GM12878 (cell line): ENCODE results near the gene KCNA5. TPM values are rescaled to one million over a fixed set of nuclear protein-coding genes. Genes with fewer than 3 reads are reported as not detected.

Source experiments
- ATAC-seq: fragments of 200-7000 bp; cut with Tn5 transposase; 3 replicates; pipeline ENCODE4 v1.9.1; 2020; ENCODE audit warnings: mild to moderate bottlenecking, moderate library complexity
- BruUV-seq: library from RNA; stranded (reverse); fragments of 400-500 nt; replicated peaks from 2 replicates; lab custom pipeline; 2021; lab: Mats Ljungman, UMichigan
- CTCF ChIA-PET: fragments of 300-600 bp; sonication (Branson Sonifier 250); formaldehyde crosslinking; extraction: SDS; loops from one replicate; lab custom pipeline; 2021; ENCODE audit warnings: inconsistent platforms; lab: Yijun Ruan, JAX
- POLR2A ChIA-PET: fragments of 350-600 bp; formaldehyde crosslinking; extraction: SDS; loops from one replicate; lab custom pipeline; 2021; ENCODE audit warnings: inconsistent platforms; lab: Charles Lee
- RAD21 ChIA-PET: fragments of 300-600 bp; sonication (Branson Sonifier 250); formaldehyde crosslinking; loops from one replicate; lab custom pipeline; 2023; ENCODE audit warnings: antibody characterized with exemption; ENCODE audit not compliant: unreplicated experiment; lab: Charles Lee
- SMC1A ChIA-PET: fragments of 300-600 bp; sonication (Branson Sonifier 250); formaldehyde crosslinking; loops from one replicate; lab custom pipeline; 2023; ENCODE audit not compliant: unreplicated experiment, uncharacterized antibody; lab: Charles Lee
- DNase-seq: peaks from one replicate; pipeline ENCODE4 v3.0.0-alpha.2; 2011; ENCODE audit warnings: low read depth, low spot score
- FAIRE-seq: peaks from 3 replicates; lab custom pipeline; 2011; peaks lifted over from hg19 to GRCh38; lab: Jason Lieb, UNC
- H2AFZ ChIP-seq: 2 replicates; pipeline ENCODE4 v1.6.0; 2011; ENCODE audit warnings: low read depth, low read length, control low read depth; ENCODE audit not compliant: control insufficient read depth
- H3K27ac ChIP-seq: 2 replicates; pipeline ENCODE4 v1.5.1; 2011; ENCODE audit warnings: control low read depth; ENCODE audit not compliant: control insufficient read depth, insufficient read depth
- H3K27me3 ChIP-seq, 2 experiments: replicated peaks in 1 of 2; 2 replicates each; pipeline versions ENCODE4 v1.6.0 to v1.6.1; 2011; ENCODE audit warnings: low read length in 1 of 2; ENCODE audit not compliant: control insufficient read depth in 2 of 2, insufficient read depth in 2 of 2
- H3K36me3 ChIP-seq, 2 experiments: 2 replicates each; pipeline ENCODE4 v1.5.1; 2011; ENCODE audit warnings: low read length in 1 of 2; ENCODE audit not compliant: control insufficient read depth in 2 of 2, insufficient read depth in 2 of 2
- H3K4me1 ChIP-seq: 2 replicates; pipeline ENCODE4 v1.6.1; 2011; ENCODE audit warnings: mild to moderate bottlenecking, low read length, moderate library complexity, mixed read lengths; ENCODE audit not compliant: control insufficient read depth, insufficient read depth
- H3K4me2 ChIP-seq: 2 replicates; pipeline ENCODE4 v1.6.0; 2011; ENCODE audit warnings: control low read depth; ENCODE audit not compliant: control insufficient read depth, insufficient read depth
- H3K4me3 ChIP-seq: fragments of 200-600 bp; sonication (generic); 2 replicates; pipeline ENCODE4 v1.5.1; 2016
- H3K79me2 ChIP-seq: 2 replicates; pipeline ENCODE4 v1.6.0; 2011; ENCODE audit warnings: low read length; ENCODE audit not compliant: control insufficient read depth, insufficient read depth
- H3K9ac ChIP-seq: 2 replicates; pipeline ENCODE4 v1.8.0; 2011; ENCODE audit warnings: low read length, control low read depth, mixed read lengths; ENCODE audit not compliant: control insufficient read depth, insufficient read depth
- H3K9me3 ChIP-seq: replicated peaks from 3 replicates; pipeline ENCODE4 v1.5.1; 2011; ENCODE audit warnings: mild to moderate bottlenecking, low read length; ENCODE audit not compliant: control insufficient read depth, insufficient read depth
- H4K20me1 ChIP-seq: 2 replicates; pipeline ENCODE4 v1.6.0; 2011; ENCODE audit not compliant: control insufficient read depth, insufficient read depth
- BHLHE40 ChIP-seq, 2 experiments: fragments of 450-650 bp in 1 of 2; IDR thresholded peaks; 2 replicates each; pipeline ENCODE4 v1.6.1; 2011 to 2017; ENCODE audit warnings: low read depth in 2 of 2, borderline replicate concordance in 1 of 2, improper control_type of control experiment in 1 of 2, low read length in 1 of 2, mild to moderate bottlenecking in 1 of 2
- BMI1 ChIP-seq: fragments of 450-650 bp; IDR thresholded peaks from 2 replicates; pipeline ENCODE4 v1.6.1; 2016; ENCODE audit warnings: mild to moderate bottlenecking, moderate library complexity, borderline replicate concordance
- CUX1 ChIP-seq: IDR thresholded peaks from 2 replicates; pipeline ENCODE4 v1.6.1; 2012; ENCODE audit warnings: improper control_type of control experiment, low read depth, low read length; ENCODE audit not compliant: insufficient replicate concordance
- EP300 ChIP-seq, 2 experiments: fragments of 150-350 bp in 1 of 2; IDR thresholded peaks; 2 replicates each; pipeline ENCODE4 v1.6.1; 2011 to 2012; ENCODE audit warnings: low read depth in 2 of 2, low read length in 2 of 2, borderline replicate concordance in 1 of 2, improper control_type of control experiment in 1 of 2, inconsistent platforms in 1 of 2; ENCODE audit not compliant: control insufficient read depth in 1 of 2
- HDAC2 ChIP-seq: fragments of 200-600 bp; sonication (generic); IDR thresholded peaks from 2 replicates; pipeline ENCODE4 v1.6.1; 2017
- KAT2A ChIP-seq: conservative IDR thresholded peaks from 2 replicates; pipeline ENCODE4 v1.6.1; 2011; ENCODE audit warnings: low read depth, low read length; ENCODE audit not compliant: control insufficient read depth
- MXI1 ChIP-seq: fragments of 150-350 bp; IDR thresholded peaks from 2 replicates; pipeline ENCODE4 v1.6.1; 2011; ENCODE audit warnings: low read depth, mild to moderate bottlenecking, inconsistent platforms, low read length, improper control_type of control experiment
- MYB ChIP-seq: fragments of 150-350 bp; IDR thresholded peaks from 2 replicates; pipeline ENCODE4 v1.6.1; 2014; ENCODE audit warnings: mild to moderate bottlenecking, low read depth, low read length, borderline replicate concordance
- SMC3 ChIP-seq: IDR thresholded peaks from 2 replicates; pipeline ENCODE4 v1.6.1; 2011; ENCODE audit warnings: low read length, improper control_type of control experiment, borderline replicate concordance
- STAT1 ChIP-seq: fragments of 450-650 bp; conservative IDR thresholded peaks from 2 replicates; pipeline ENCODE4 v1.6.1; 2014; ENCODE audit warnings: antibody characterized with exemption, mild to moderate bottlenecking
- ZNF384 ChIP-seq: IDR thresholded peaks from 2 replicates; pipeline ENCODE4 v1.6.1; 2012; ENCODE audit warnings: low read depth, mild to moderate bottlenecking, low read length, improper control_type of control experiment, borderline replicate concordance
- WGBS: methylation state at CpG from one replicate; pipeline ENCODE4 v1.1.6; 2016; ENCODE audit warnings: low lambda C conversion rate; ENCODE audit not compliant: insufficient replicate concordance, insufficient coverage; ENCODE audit errors: missing lambda C conversion rate; 5-methylcytosine and 5-hydroxymethylcytosine counted together
- in situ Hi-C: fragments of 300-500 bp; cut with MboI; formaldehyde crosslinking; loops from 9 replicates; pipeline ENCODE4 v1.14.3; 2018; ENCODE audit warnings: mixed read lengths
- intact Hi-C: fragments of 100-400 bp; cut with micrococcal nuclease; formaldehyde crosslinking; loops from one replicate; pipeline ENCODE4 v1.14.2; 2022; ENCODE audit not compliant: unreplicated experiment
- polyA plus RNA-seq, 11 experiments: library from polyadenylated mRNA; depleted of rRNA in 4 of 11; unstranded in 6 of 11; stranded (reverse) in 5 of 11; fragments of >200 nt; fragmentation: Nextera tagmentation in 4 of 11; fragmentation: Illumina TruSeq in 1 of 11; extraction: Ambion mirVana in 4 of 11; extraction: Trizol in 1 of 11; gene quantifications; 1 replicate in 1 of 11; 2 replicates in 10 of 11; pipeline versions ENCODE4 v1.2.1 to v1.2.3, GENCODE V29; 2011 to 2016; ENCODE audit warnings: inconsistent platforms in 2 of 11, missing spikeins in 2 of 11, low read depth in 1 of 11
- total RNA-seq, 4 experiments: library from RNA; depleted of rRNA in 3 of 4; stranded (reverse); fragments of >200 nt in 3 of 4; fragmentation: Illumina TruSeq in 1 of 4; extraction: Trizol in 1 of 4; gene quantifications; 2 replicates each; pipeline versions ENCODE4 v1.2.1 to v1.2.3, GENCODE V29; 2013 to 2021
- TF ChIP-seq, protein P1 (sequence below): fragments of 450-650 bp; formaldehyde crosslinking; IDR thresholded peaks from 2 replicates; pipeline ENCODE4 v1.4.0; 2022; ENCODE audit warnings: mild to moderate bottlenecking, moderate library complexity

Gene KCNA5
- total and polyA plus RNA-seq, 10 of the 15 experiments (the other 5 are each of a cell fraction or from before 2014, with no cell fraction given), result 0.11 to 0.56 (median 0.19) TPM; not detected in 4

GRCh38 chr12:5085896-5086295, 42.2 kb downstream of the KCNA5 start:
- H3K9ac ChIP-seq, result no peak overlapping the region
- ChIA-PET CTCF (interaction anchor here (0.6 to 5.2 kb wide), 6 partner anchors 33 to 229 kb away, joined by 3 to 48 read pairs (median 6); no protein-coding TSS in a partner anchor), SMC1A (interaction anchor here (1.0 to 2.0 kb wide), 2 partner anchors 55 to 64 kb away, joined by 3 to 8 read pairs; no protein-coding TSS in a partner anchor), RAD21 (interaction anchor here (1.1 to 1.5 kb wide), 2 partner anchors 65 to 228 kb away, joined by 3 to 4 read pairs; no protein-coding TSS in a partner anchor), POLR2A (no interaction called here)
- H3K9me3 ChIP-seq, result no peaks in the 10 kb centered on the region
- in situ Hi-C loops (loop anchor here (5.0 kb wide), 1 partner anchor 64 kb away; no protein-coding TSS in a partner anchor), intact Hi-C loops (no loop called here)
- 0% methylated on average over 3 of the region's 3 CpGs for WGBS
- 0 out of 2 replicates have a peak, but pooled peaks cover 3% of the 10 kb centered on the region for H4K20me1 ChIP-seq
- H3K4me1 ChIP-seq, result no peaks in the 10 kb centered on the region; the same call in 1 of the 2 replicates
- H3K36me3 ChIP-seq, result no peaks in the 10 kb centered on the region
- DNase-seq, result no peak
- H3K4me3 ChIP-seq, result no peak overlapping the region
- peaks cover 0 to 3% of the 10 kb centered on the region in 2 experiments; a peak in 2 of 4 replicates for H3K27me3 ChIP-seq
- no peaks in the 10 kb centered on the region for H3K79me2 ChIP-seq
- no peak overlapping the region for H3K4me2 ChIP-seq
- H2AFZ ChIP-seq, result no peak overlapping the region
- no peak for FAIRE-seq
- ATAC-seq, result no peak
- no peak overlapping the region for H3K27ac ChIP-seq
- BruUV-seq, result no TSS peak
- TF ChIP-seq HDAC2, result no peak
- TF ChIP-seq KAT2A, result no peak
- TF ChIP-seq BHLHE40 (IDR thresholded peaks at IDR 0.05; ENCODE audit: borderline replicate concordance in 1 of 2, low read depth in 2 of 2, low read length in 1 of 2), result no peak
- TF ChIP-seq MXI1, result no peak
- TF ChIP-seq ZNF384, result no peak
- TF ChIP-seq EP300 (IDR thresholded peaks at IDR 0.05; ENCODE audit: borderline replicate concordance in 1 of 2, control insufficient read depth in 1 of 2, low read depth in 2 of 2, low read length in 2 of 2), result no peak
- TF ChIP-seq CUX1, result no peak
- no peak for TF ChIP-seq SMC3
- TF ChIP-seq, protein P1, sequence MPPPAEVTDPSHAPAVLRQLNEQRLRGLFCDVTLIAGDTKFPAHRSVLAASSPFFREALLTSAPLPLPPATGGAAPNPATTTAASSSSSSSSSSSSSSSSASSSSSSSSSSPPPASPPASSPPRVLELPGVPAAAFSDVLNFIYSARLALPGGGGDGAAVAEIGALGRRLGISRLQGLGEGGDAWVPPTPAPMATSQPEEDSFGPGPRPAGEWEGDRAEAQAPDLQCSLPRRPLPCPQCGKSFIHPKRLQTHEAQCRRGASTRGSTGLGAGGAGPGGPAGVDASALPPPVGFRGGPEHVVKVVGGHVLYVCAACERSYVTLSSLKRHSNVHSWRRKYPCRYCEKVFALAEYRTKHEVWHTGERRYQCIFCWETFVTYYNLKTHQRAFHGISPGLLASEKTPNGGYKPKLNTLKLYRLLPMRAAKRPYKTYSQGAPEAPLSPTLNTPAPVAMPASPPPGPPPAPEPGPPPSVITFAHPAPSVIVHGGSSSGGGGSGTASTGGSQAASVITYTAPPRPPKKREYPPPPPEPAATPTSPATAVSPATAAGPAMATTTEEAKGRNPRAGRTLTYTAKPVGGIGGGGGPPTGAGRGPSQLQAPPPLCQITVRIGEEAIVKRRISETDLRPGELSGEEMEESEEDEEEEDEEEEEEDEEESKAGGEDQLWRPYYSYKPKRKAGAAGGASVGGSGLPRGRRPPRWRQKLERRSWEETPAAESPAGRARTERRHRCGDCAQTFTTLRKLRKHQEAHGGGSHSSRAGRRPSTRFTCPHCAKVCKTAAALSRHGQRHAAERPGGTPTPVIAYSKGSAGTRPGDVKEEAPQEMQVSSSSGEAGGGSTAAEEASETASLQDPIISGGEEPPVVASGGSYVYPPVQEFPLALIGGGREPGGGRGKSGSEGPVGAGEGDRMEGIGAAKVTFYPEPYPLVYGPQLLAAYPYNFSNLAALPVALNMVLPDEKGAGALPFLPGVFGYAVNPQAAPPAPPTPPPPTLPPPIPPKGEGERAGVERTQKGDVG (CRISPR knock-in tag), result no peak
- no peak for TF ChIP-seq BMI1
- no peak for TF ChIP-seq STAT1
- TF ChIP-seq MYB, result no peak
